ENCODE results near the gene TMEM147. TPM values are rescaled to one million over a fixed set of nuclear protein-coding genes. Genes with fewer than 3 reads are reported as not detected.

The TMEM147 gene
- polyA plus RNA-seq (ENCODE audit: insufficient read length in 3 of 3) = 100 to 1,000 TPM in 1 of 3 donors, 10 to 100 TPM in 2; 94.0 to 109 (median 96.3) TPM
- long read RNA-seq, donor 1, transcript TMEM147-201 (7 exons, 899 nt) = major isoform, 89 of 150 reads
- long read RNA-seq, donor 1, partial matches to known transcripts = 51 of 150 reads
- long read RNA-seq, donor 1, other reads (novel, unspliced or antisense) = 0 of 150 reads
- long read RNA-seq, donor 2, transcript TMEM147-201 (7 exons, 899 nt) = major isoform, 121 of 218 reads
- long read RNA-seq, donor 2, partial matches to known transcripts = 87 of 218 reads
- long read RNA-seq, donor 2, other reads (novel, unspliced or antisense) = 0 of 218 reads
- long read RNA-seq, donor 3, transcript TMEM147-201 (7 exons, 899 nt) = major isoform, 97 of 163 reads
- long read RNA-seq, donor 3, partial matches to known transcripts = 56 of 163 reads
- long read RNA-seq, donor 3, other reads (novel, unspliced or antisense) = 0 of 163 reads
- long read RNA-seq, donor 4, transcript TMEM147-201 (7 exons, 899 nt) = major isoform, 107 of 216 reads
- long read RNA-seq, donor 4, transcript TMEM147-207 (2 exons, 1,783 nt) = minor isoform, 6 of 216 reads
- long read RNA-seq, donor 4, partial matches to known transcripts = 92 of 216 reads
- long read RNA-seq, donor 4, other reads (novel, unspliced or antisense) = 0 of 216 reads
- long read RNA-seq, donor 5, transcript TMEM147-207 (2 exons, 1,783 nt) = minor isoform, 8 of 74 reads
- long read RNA-seq, donor 5, transcript TMEM147-201 (7 exons, 899 nt) = major isoform, 35 of 74 reads
- long read RNA-seq, donor 5, partial matches to known transcripts = 27 of 74 reads
- long read RNA-seq, donor 5, other reads (novel, unspliced or antisense) = 0 of 74 reads
- long read RNA-seq, donor 6, transcript TMEM147-201 (7 exons, 899 nt) = major isoform, 62 of 120 reads
- long read RNA-seq, donor 6, transcript TMEM147-207 (2 exons, 1,783 nt) = minor isoform, 5 of 120 reads
- long read RNA-seq, donor 6, partial matches to known transcripts = 43 of 120 reads
- long read RNA-seq, donor 6, other reads (novel, unspliced or antisense) = 0 of 120 reads
- long read RNA-seq, donor 7, transcript TMEM147-202 (6 exons, 935 nt) = minor isoform, 11 of 214 reads
- long read RNA-seq, donor 7, transcript TMEM147-207 (2 exons, 1,783 nt) = minor isoform, 12 of 214 reads
- long read RNA-seq, donor 7, transcript TMEM147-201 (7 exons, 899 nt) = major isoform, 97 of 214 reads
- long read RNA-seq, donor 7, partial matches to known transcripts = 89 of 214 reads
- long read RNA-seq, donor 7, other reads (novel, unspliced or antisense) = 0 of 214 reads
- long read RNA-seq, donor 8, transcript TMEM147-201 (7 exons, 899 nt) = major isoform, 28 of 49 reads
- long read RNA-seq, donor 8, partial matches to known transcripts = 17 of 49 reads
- long read RNA-seq, donor 8, other reads (novel, unspliced or antisense) = 0 of 49 reads
- long read RNA-seq, donor 9, transcript TMEM147-207 (2 exons, 1,783 nt) = minor isoform, 6 of 204 reads
- long read RNA-seq, donor 9, transcript TMEM147-202 (6 exons, 935 nt) = minor isoform, 6 of 204 reads
- long read RNA-seq, donor 9, transcript TMEM147-201 (7 exons, 899 nt) = major isoform, 104 of 204 reads
- long read RNA-seq, donor 9, partial matches to known transcripts = 84 of 204 reads
- long read RNA-seq, donor 9, other reads (novel, unspliced or antisense) = 0 of 204 reads
- long read RNA-seq, donor 10, transcript TMEM147-207 (2 exons, 1,783 nt) = minor isoform, 8 of 159 reads
- long read RNA-seq, donor 10, transcript TMEM147-201 (7 exons, 899 nt) = major isoform, 72 of 159 reads
- long read RNA-seq, donor 10, partial matches to known transcripts = 66 of 159 reads
- long read RNA-seq, donor 10, other reads (novel, unspliced or antisense) = 6 of 159 reads
- long read RNA-seq, donor 11, transcript TMEM147-201 (7 exons, 899 nt) = major isoform, 49 of 92 reads
- long read RNA-seq, donor 11, transcript TMEM147-207 (2 exons, 1,783 nt) = minor isoform, 5 of 92 reads
- long read RNA-seq, donor 11, partial matches to known transcripts = 32 of 92 reads
- long read RNA-seq, donor 11, other reads (novel, unspliced or antisense) = 0 of 92 reads
- long read RNA-seq, donor 12, transcript TMEM147-201 (7 exons, 899 nt) = major isoform, 94 of 183 reads
- long read RNA-seq, donor 12, partial matches to known transcripts = 77 of 183 reads
- long read RNA-seq, donor 12, other reads (novel, unspliced or antisense) = 0 of 183 reads
- long read RNA-seq, donor 13, transcript TMEM147-207 (2 exons, 1,783 nt) = minor isoform, 6 of 81 reads
- long read RNA-seq, donor 13, transcript TMEM147-201 (7 exons, 899 nt) = major isoform, 31 of 81 reads
- long read RNA-seq, donor 13, partial matches to known transcripts = 35 of 81 reads
- long read RNA-seq, donor 13, other reads (novel, unspliced or antisense) = 0 of 81 reads
- long read RNA-seq, donor 14 = 0 reads
- long read RNA-seq, donor 15, transcript TMEM147-202 (6 exons, 935 nt) = minor isoform, 5 of 202 reads
- long read RNA-seq, donor 15, transcript TMEM147-201 (7 exons, 899 nt) = major isoform, 93 of 202 reads
- long read RNA-seq, donor 15, partial matches to known transcripts = 94 of 202 reads
- long read RNA-seq, donor 15, other reads (novel, unspliced or antisense) = 0 of 202 reads
- long read RNA-seq, donor 16, transcript TMEM147-207 (2 exons, 1,783 nt) = minor isoform, 8 of 210 reads
- long read RNA-seq, donor 16, transcript TMEM147-202 (6 exons, 935 nt) = minor isoform, 7 of 210 reads
- long read RNA-seq, donor 16, transcript TMEM147-201 (7 exons, 899 nt) = major isoform, 98 of 210 reads
- long read RNA-seq, donor 16, partial matches to known transcripts = 94 of 210 reads
- long read RNA-seq, donor 16, other reads (novel, unspliced or antisense) = 0 of 210 reads

GRCh38 chr19:35545001-35545854 lies at the start of gene TMEM147:
Gene TMEM147, plus strand, starts transcription at chr19:35545626. Its CDS starts 114 bp downstream, at chr19:35545740.
- DNase-seq = peak; percentile 90

- no peak for DNase-seq
Observed at GRCh38 chr19:35497406-35497805, 48.0 kb upstream of the TMEM147 start.

GRCh38 chr19:35498220-35498619 lies 47.2 kb upstream of the TMEM147 start:
- DNase-seq = no peak

- no peak for DNase-seq
Observed at GRCh38 chr19:35498984-35499527, 46.4 kb upstream of the TMEM147 start.

- no peak for DNase-seq
Observed at GRCh38 chr19:35500611-35501010, 44.8 kb upstream of the TMEM147 start.

- no peak for DNase-seq
Observed at GRCh38 chr19:35501684-35502083, 43.7 kb upstream of the TMEM147 start.

GRCh38 chr19:35502751-35503150 lies 42.7 kb upstream of the TMEM147 start:
- DNase-seq = no peak

- no peak for DNase-seq
Observed at GRCh38 chr19:35506011-35506410, 39.4 kb upstream of the TMEM147 start.

- no peak for DNase-seq
Observed at GRCh38 chr19:35507561-35507960, 37.9 kb upstream of the TMEM147 start.

GRCh38 chr19:35508129-35508528 lies 37.3 kb upstream of the TMEM147 start:
- DNase-seq = no peak

- peak; percentile 40 for DNase-seq
Observed at GRCh38 chr19:35509018-35509652, 36.3 kb upstream of the TMEM147 start.

GRCh38 chr19:35509861-35510625 lies 35.4 kb upstream of the TMEM147 start:
- peak; percentile 89 for DNase-seq

- no peak for DNase-seq
Observed at GRCh38 chr19:35510626-35510964, 34.8 kb upstream of the TMEM147 start.

- no peak for DNase-seq
Observed at GRCh38 chr19:35511337-35511736, 34.1 kb upstream of the TMEM147 start.

GRCh38 chr19:35512831-35513627 lies 32.4 kb upstream of the TMEM147 start:
- DNase-seq = no peak
